Measurements from ENCODE around the gene KATNA1.

The KATNA1 gene

DNA sequence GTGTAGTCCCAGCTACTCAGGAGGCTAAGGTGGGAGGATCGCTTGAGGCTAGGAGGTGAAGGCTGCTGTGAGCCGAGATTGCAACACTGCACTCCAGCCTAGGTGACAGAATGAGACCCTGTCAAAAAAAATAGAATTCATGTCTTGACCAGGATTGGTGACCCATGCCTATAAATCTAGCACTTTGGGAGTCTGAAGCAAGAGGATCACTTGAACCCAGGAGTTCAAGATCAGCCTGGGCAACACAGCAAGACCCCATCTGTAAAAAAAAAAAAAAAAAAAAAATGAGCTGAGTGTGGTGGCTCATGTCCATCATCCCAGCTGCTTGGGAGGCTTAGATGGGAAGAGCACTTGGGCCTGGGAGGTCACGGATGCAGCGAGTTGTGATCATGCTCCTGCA lies 48.0 kb downstream of the KATNA1 start:
- no peak for DNase-seq

DNA sequence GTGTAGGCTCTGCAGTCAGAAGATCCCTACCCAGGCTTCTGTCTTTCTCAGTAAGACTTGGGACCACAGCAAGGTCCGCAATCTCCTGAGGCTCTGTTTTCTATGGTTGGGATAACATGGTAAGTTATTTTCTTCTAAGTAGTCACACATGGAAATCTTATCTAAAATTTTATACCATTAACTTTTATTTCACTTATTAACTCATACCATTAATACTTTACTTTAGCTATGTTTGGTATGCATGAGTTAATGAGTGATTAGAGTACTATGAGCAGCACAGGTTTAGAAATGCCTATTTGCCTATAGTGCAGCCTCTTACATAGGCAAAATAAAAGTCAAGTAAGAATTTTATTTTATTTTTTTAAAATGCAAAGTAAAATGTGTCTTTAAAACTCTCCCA lies 55.1 kb downstream of the KATNA1 start:
- DNase-seq = no peak

DNA sequence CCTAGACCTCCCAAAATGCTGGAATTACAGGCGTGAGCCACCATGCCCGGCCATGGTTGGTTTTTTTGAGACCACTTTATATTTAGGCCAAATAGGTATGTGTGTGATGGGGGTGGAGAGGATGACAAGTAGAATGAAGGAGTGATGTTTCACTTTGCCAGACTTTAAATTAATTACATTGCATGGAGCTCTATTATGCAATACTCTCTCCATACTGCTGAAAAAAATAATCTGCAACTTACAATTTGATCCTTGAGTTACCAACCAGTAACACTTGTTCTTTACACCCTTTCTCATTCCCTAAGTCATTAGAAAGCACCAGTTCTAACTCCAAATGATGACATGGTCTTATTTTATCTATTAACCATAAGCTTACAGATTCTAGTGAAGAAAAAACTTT lies 55.5 kb downstream of the KATNA1 start:
- DNase-seq = no peak

DNA sequence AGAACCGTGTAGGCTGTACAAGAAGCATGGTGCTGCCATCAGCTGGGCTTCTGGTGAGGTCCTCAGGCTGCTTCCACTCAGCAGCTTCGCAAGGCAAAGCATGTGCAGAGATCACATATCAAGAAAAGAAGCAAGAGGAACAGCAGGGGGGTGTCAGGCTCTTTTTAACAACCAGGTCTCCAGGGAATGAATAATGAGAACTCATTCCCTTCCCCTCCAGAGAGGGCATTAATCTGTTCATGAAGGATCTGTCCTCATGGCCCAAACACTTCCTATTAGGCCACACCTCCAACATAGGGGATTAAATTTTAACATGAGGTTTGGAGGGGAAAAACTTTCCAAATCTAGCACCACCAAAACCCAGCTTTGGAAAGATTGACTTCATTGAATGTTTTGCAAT lies 62.4 kb downstream of the KATNA1 start:
- DNase-seq = no peak

DNA sequence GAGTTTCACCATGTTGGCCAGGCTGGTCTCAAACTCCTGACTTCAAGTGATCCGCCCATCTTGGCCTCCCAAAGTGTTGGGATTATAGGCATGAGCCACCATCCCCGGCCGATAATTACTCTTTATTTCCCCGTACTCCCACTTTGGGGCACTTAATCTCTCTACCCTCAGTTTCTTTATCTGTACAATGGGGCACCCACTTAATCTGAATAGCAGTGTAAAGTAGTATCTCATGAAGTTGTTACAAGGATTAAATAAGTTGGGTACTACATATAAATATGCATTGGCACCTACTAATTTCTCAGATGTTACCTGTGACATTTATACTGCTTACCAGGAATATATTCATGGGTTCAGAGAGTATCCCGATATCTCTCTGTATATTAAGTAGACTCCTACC lies 67.2 kb downstream of the KATNA1 start:
- DNase-seq = no peak

DNA sequence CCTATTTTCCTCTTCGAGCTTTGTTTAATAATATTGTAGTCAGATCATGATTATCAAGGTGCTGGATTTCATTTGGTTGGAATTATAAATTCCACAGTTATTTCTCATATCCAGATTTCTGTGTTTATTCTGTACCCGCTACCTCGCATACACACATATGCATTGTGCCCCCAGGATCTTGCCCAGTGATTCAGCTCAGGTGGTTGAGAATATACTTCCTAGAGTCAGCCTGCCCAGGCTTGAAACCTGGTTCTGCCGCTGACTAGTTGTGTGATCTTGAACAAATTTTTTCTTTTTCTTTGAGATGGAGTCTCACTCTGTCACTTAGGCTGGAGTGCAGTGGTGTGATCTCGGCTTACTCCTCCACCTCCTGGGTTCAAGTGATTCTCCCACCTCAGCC lies 67.6 kb downstream of the KATNA1 start:
- no peak for DNase-seq

DNA sequence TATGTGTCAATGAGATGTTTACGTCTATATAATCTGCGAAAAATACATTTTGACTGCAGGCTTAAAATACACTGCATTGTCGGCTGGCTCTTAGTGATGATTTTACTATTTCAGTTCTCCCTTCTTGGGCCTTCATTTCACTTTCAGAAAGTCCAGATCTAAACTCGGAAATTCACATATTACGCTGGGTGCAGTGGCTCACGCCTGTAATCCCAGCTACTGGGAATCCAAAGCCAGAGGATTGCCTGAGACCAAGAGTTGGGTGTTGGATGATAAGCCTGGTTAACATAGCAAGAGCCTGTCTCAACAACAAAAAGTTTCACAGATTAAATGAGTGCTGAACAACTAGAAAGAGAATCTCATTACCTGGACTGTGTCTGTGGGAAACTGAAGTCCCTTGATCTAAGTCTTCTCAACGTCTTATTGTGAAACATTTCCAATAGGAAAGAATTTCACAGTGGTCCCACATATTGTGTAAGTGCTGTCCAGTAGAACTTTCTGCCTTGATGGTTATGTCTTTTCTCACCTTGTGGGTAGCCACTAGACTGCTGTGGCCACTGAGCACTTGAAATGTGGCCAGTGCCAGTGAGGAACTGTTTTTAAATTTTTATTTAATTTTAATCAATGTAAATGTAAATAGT lies 80.4 kb downstream of the KATNA1 start:
- DNase-seq = no peak

DNA sequence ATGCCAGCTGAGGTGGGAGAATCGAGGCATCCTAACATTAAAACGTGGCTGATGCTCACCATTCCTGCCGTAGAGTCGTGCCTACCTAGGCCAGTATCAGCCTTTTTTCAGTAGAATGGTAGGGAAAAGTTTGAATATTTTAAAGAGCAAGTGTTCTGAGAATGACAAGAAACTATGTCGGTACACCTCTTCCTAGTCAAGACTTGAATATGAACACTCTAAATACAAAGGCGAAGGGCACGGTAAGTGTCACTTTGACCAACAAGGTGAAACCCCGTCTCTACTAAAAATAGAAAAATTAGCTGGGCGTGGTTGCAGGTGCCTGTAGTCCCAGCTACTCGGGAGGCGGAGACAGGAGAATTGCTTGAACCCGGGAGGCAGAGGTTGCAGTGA lies 81.3 kb downstream of the KATNA1 start:
- no peak for DNase-seq

DNA sequence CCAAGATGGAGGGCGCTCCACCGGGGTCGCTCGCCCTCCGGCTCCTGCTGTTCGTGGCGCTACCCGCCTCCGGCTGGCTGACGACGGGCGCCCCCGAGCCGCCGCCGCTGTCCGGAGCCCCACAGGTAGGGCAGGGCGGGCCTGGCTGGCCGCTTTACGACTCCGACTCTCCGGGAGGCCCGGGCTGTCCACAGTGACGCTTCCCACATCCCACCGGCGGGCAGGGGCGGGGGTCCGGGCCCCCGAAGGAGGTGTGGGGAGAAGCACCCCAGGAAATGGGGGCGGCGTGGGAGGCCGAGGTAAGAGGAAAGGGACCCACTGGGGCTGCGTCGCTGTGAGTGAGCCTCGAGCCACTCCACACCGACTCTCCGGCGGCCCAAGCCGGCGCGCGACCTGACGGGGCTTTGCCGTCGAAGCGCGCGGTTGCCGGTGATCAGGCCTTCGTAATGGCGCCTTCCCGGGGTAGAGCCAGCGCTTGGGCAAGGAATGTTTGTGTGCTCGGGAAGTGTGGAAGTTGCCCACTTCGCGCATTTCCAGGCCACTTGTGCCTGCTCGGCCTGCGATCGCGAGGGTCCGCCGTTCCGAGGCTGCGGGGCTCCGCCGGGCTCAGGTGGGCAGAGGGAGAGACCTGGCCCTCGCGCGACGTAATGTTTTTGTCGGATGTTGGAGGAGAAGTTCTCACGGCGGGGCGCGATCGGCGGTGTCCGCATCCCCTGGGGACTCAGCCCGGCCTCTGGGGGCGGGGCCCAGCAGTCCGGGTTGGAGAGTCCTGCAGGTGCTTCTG lies 81.9 kb downstream of the KATNA1 start:
- peak; percentile 93 for DNase-seq

DNA sequence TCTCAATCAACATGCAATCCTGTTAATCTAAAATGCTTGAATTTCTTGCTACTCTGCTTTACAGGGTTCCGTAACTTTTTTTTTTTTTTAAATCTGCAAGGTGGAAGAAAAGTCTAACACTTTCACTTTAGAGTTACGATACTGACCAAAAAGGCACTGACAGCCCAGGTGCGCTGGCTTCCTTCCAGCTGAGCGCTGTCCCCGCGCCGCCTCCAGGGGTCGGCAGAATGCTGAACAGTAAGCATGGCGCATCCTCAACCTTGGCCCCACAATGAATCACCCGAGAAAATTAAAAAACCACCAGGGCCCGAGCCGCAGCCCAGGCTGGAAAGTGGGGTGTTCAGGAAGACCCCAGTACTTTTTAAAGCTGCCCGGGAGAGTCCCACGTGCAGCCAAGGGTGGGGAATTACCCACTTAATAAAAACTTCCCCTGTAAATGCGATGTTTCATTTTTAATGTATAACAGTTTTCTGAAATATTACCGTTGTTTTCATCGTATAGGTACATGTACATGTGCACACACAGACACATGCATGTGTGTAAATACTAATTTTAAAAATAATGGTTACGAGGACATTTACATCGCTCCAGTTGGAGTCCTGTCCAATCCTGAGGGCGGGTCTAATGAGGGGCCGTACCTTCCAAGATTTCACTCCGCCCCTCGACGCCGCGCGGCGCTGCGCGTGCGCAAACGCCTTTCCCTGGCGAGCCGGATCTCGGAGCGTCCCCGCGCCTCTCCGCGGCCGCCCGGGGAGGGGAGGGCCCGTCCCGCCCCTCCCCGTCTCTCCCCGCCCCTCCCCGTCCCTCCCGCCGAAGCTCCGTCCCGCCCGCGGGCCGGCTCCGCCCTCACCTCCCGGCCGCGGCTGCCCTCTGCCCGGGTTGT lies 82.7 kb downstream of the KATNA1 start, which contains the start of gene GINM1:
GINM1 (plus strand) TSS at position 849 of the 883 bp plus-strand sequence. CDS start 40 bp downstream, outside the sequence.
- peak; percentile 81 for DNase-seq

DNA sequence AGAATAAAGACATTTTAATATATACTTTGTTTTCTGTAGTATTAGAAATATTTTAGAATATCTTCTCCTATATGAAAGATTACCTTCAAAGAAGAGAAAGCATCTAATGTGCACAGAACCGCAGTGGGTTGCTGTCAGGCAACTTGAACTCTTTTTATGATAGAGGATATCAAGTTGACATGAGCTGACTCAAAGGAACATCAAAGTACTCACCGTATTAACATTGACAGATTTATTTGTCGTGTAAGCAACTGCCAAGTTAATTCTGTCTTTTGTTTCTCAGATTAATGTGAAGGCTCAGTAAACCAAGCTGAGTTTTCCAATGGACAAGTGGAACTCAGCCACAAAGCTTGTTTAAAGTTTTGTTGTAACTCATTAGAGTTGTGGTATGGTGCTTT lies 84.6 kb downstream of the KATNA1 start:
- DNase-seq = no peak

DNA sequence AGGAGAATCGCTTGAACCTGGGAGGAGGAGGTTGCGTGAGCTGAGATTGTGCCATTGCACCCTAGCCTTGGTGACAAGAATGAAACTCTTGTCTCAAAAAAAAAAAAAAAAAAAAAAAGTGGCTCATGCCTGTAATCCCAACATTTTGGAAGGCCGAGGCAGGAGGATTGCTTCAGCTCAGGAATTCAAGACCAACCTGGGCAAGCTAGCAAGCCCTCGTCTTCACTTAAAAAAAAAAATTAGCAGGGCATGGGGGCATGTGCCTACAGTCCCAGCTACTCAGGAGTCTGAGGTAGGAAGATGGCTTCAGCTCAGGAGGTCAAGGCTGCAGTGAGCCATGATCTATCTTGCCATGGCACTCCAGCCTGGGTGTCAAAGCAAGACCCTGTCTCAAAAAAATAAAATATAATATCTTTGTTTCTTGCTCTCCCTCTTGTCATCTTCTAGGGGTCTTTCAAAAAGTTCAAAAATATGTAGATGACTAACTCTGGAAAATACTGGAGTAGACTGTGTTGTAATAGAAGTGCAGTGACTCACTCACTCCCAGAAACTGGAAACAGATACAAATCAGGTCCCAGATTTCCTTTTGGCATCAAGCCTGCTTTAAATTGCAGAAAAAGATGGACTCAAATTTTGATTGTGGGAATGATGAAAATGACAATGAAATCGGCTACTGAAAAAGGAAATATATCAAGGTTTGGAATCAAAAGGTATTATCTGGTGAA lies 85.1 kb downstream of the KATNA1 start:
- no peak for DNase-seq

DNA sequence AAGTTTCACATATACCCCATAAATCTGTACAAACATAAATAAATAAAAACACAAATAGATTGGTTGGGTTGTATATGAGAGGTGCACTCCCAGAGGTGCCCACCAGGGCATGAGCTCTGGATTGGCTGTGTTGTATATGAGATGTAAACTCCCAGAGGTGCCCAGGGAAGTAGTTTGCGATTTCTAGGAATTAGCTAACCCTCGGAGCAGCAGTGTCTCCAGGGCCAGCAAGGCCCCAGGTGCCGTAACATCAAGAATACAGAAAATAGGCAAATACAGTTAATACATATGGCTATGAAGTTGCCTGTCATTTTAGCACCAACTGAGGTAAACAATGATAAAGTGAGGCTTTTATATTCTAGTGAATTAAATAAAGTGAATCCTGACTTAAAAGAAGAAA lies 87.8 kb downstream of the KATNA1 start:
- no peak for DNase-seq

DNA sequence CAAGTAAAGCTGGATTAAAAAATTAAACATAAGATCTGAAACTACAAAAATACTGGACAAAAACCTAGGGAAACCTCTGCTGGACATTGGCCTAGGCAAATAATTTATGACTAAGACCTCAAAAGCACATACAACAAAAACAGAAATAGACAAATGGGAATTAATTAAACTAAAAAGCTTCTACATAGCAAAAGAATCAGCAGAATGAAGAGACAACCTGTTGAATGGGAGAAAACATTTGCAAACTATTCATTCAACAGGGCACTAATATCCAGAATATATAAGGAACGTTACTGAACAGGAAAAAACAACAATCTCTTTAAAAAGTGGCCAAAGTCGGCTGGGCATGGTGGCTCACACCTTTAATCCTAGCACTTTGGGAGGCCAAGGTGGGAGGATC lies 89.1 kb downstream of the KATNA1 start:
- DNase-seq = no peak

DNA sequence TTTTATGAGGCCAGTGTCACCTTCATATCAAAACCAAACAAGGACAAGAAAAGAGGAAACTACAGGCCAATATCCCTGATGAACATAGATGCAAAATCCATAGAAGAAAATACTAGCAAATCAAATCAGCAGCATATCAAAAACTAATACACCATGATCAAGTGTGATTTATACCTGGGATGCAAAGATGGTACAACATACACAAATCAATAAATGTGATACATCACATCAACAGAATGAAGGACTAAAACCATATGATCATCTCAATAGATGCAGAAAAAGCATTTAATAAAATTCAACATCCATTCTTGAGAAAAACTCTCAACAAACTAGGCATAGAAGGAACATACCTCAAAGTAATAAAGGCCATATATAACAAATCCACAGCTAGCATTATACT lies 90.5 kb downstream of the KATNA1 start:
- no peak for DNase-seq

DNA sequence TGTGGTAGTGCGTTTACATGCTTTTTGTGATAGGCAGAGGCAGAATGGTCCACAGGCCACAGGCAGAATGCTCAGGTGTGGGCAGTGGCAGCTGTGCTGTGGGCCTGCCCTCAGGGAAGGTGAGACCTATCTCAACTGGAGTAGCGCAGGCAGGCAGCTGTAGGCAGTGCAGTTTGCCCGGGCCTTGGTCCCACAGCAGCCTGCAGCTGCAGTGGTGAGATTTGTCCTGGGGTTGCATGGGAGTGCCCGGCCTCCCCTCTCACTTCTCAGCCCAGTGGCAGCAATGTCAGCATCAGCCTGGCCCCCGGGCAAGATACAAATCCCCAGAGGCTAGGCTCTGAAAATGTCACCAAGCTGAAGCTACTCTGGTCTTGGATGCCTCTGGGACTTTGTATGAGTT lies 96.6 kb downstream of the KATNA1 start:
- DNase-seq = no peak

DNA sequence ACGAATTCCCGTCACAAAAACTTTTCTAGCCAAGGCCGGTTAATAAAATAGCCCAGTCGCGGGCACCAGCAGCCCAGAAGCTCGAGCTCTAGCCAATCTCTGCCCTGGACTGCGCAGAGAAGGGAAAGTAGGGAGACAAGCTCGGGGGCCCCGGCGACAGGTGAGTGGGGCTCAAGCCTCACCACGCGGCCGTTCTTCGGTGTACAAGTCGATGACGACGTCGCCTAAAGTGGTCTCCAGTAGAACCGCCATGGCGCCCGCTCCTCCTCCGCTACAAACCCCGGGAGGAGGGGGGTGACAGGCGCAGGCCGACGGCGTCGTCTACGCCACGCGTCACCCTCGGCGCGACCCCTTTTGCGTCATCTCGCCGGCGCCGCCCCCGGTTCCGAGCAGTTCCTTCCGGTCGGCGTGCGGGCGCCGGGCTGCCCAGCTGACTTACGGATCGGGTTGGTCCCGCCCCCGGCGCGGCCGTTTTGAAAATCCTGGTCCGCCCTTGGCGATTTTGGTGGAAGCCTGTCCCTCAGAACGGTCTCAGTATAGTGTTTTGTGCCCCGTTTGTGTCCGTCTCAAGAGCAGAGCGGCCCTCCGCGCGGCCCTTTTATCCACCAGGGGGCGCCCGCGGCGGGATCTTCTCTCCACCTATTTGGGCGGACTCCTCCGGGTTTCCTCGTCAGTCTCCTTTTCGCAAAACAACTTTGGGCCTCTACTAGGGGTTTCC lies 102.6 kb downstream of the KATNA1 start, which contains the start of gene PPIL4:
PPIL4 (minus strand) TSS at position 290 of the 718 bp plus-strand sequence; CDS start at position 252, 38 bp downstream.
- DNase-seq = peak; percentile 99

DNA sequence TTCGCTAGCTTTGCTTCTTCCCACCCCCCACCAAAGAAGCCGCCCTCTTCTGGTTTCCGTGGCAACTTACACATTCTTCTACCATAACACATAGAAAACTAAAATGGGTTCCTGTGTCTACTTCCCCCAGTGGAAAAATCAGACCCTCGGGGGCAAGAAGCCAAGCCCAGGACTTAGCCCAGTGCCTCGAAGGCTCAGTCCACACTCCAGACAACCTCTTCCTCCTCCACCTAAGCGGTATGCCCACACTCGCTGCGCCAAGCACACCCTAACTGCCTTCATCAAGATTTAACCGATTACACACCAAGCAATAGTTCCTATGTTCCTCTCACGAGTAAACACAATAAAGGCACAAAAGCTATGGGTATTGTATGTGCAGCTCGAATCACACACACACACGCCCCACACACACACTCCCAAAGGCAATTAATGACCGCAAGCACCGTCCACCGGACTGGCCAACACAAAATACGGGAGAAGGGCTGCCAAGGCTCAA lies 103.2 kb downstream of the KATNA1 start:
- DNase-seq = no peak

Data from retina (tissue), 1 donor.